ENCODE data around the gene ME1.
"Not testable (repeated sequence)": the region's sequence is repeated elsewhere in the genome, so short reads cannot be mapped to it uniquely, and the experiment has no call there.

Gene ME1

GRCh38 chr6:83192456-83192855 is 238.4 kb downstream of the ME1 start:
- Histone ChIP-seq H3K36me3 (ENCODE audit: control insufficient read depth in 2 of 2, insufficient read depth in 1 of 2, low read length in 2 of 2) (peaks cover 16 to 65% of the 10 kb centered on the region in 2 experiments), H3K9me3 (ENCODE audit: control insufficient read depth, insufficient read depth, low read depth, low read length) (no peaks in the 10 kb centered on the region), H3K27ac (ENCODE audit: extremely low read depth, low read depth, low read length) (peak overlapping the region; percentile 76; the same call in 1 of the 2 replicates), H3K4me1 (ENCODE audit: control insufficient read depth, insufficient read depth, low read length) (peaks cover 2% of the 10 kb centered on the region; the same call in 1 of the 2 replicates), H3K4me3 (ENCODE audit: low read depth, low read length) (peak overlapping the region; percentile 94)
- CTCF ChIA-PET: interaction anchor here (0.6 to 1.1 kb wide), 2 partner anchors 22 to 28 kb away, joined by 3 read pairs; no protein-coding TSS in a partner anchor
- POLR2A ChIA-PET: interaction anchor here (1.6 kb wide), 1 partner anchor 127 kb away, joined by 4 read pairs; the partner anchor contains the start of gene UBE3D
- TF ChIP-seq ZNF501 (tag by site-specific recombination; IDR thresholded peaks at IDR 0.05) (no peak), ZNF335 (tag by site-specific recombination; conservative IDR thresholded peaks at IDR 0.05) (0 out of 2 replicates have a peak, but pooled peaks have one; percentile 76)

- CTCF ChIA-PET: interaction anchor here (0.6 to 4.6 kb wide), 3 partner anchors 23 to 126 kb away, joined by 3 to 27 read pairs (median 3); partner anchors contain the start of genes DOP1A and UBE3D
- H3K27ac ChIP-seq (ENCODE audit: extremely low read depth, low read depth, low read length); H3K4me1 ChIP-seq (ENCODE audit: control insufficient read depth, insufficient read depth, low read length); H3K9me3 ChIP-seq (ENCODE audit: control insufficient read depth, insufficient read depth, low read depth, low read length): not testable (repeated sequence)
- TF ChIP-seq ZNF362 (tag by site-specific recombination; IDR thresholded peaks at IDR 0.05): peak; percentile 3; the same call in 1 of the 2 replicates
- H3K36me3 ChIP-seq (ENCODE audit: control insufficient read depth in 2 of 2, insufficient read depth in 1 of 2, low read length in 2 of 2): peaks cover 16 to 65% of the 10 kb centered on the region in 2 experiments
- POLR2A ChIA-PET: interaction anchor here (1.6 kb wide), 1 partner anchor 126 kb away, joined by 4 read pairs; the partner anchor contains the start of gene UBE3D
- H3K4me3 ChIP-seq (ENCODE audit: low read depth, low read length): peak overlapping the region; percentile 94
These were observed 238.9 kb downstream of the ME1 start for GRCh38 chr6:83191974-83192373.

- ChIA-PET POLR2A (interaction anchor here (0.6 to 1.2 kb wide), 2 partner anchors 11 to 38 kb away, joined by 3 to 7 read pairs; no protein-coding TSS in a partner anchor), CTCF (interaction anchor here (1.1 to 4.6 kb wide), 3 partner anchors 24 to 124 kb away, joined by 3 to 27 read pairs (median 5); partner anchors contain the start of genes DOP1A and UBE3D)
- TF ChIP-seq ZNF324 (tag by site-specific recombination; IDR thresholded peaks at IDR 0.05): no peak
- no peak for TF ChIP-seq ZNF785 (tag by site-specific recombination; IDR thresholded peaks at IDR 0.05)
- TF ChIP-seq ZNF391 (tag by site-specific recombination; IDR thresholded peaks at IDR 0.05; ENCODE audit: borderline replicate concordance, low read depth): no peak
- no peak for TF ChIP-seq YY1 (tag by site-specific recombination; IDR thresholded peaks at IDR 0.05)
- TF ChIP-seq ZNF843 (tag by site-specific recombination; IDR thresholded peaks at IDR 0.05): no peak
- TF ChIP-seq TRIM28 (IDR thresholded peaks at IDR 0.05; ENCODE audit: borderline replicate concordance, low read length): no peak
- no peak for TF ChIP-seq ZBTB7A (tag by site-specific recombination; IDR thresholded peaks at IDR 0.05; ENCODE audit: low read depth)
- no peak for TF ChIP-seq ZNF280D (tag by site-specific recombination; IDR thresholded peaks at IDR 0.05)
- TF ChIP-seq ZNF660 (tag by site-specific recombination; IDR thresholded peaks at IDR 0.05): no peak
- no peak for TF ChIP-seq ZNF175 (tag by site-specific recombination; IDR thresholded peaks at IDR 0.05)
- no peak for TF ChIP-seq SCRT2 (tag by site-specific recombination; IDR thresholded peaks at IDR 0.05)
- TF ChIP-seq ZFP69B (tag by site-specific recombination; IDR thresholded peaks at IDR 0.05): no peak
- TF ChIP-seq ZNF341 (tag by site-specific recombination; IDR thresholded peaks at IDR 0.05; ENCODE audit: low read depth): no peak
- no peak for TF ChIP-seq ZNF623 (tag by site-specific recombination; IDR thresholded peaks at IDR 0.05)
- no peak for TF ChIP-seq ZNF362 (tag by site-specific recombination; IDR thresholded peaks at IDR 0.05)
- no peak for TF ChIP-seq ZNF610 (tag by site-specific recombination; IDR thresholded peaks at IDR 0.05; ENCODE audit: borderline replicate concordance)
- no peak for TF ChIP-seq ZBTB6 (tag by site-specific recombination; IDR thresholded peaks at IDR 0.05)
- TF ChIP-seq ZNF239 (tag by site-specific recombination; IDR thresholded peaks at IDR 0.05): no peak
- peaks cover 5 to 65% of the 10 kb centered on the region in 2 experiments for H3K36me3 ChIP-seq (ENCODE audit: control insufficient read depth in 2 of 2, insufficient read depth in 1 of 2, low read length in 2 of 2)
- H3K4me3 ChIP-seq (ENCODE audit: low read depth, low read length): no peak overlapping the region
- H3K9me3 ChIP-seq (ENCODE audit: control insufficient read depth, insufficient read depth, low read depth, low read length): no peaks in the 10 kb centered on the region
- H3K27ac ChIP-seq (ENCODE audit: extremely low read depth, low read depth, low read length): no peak overlapping the region
- H3K4me1 ChIP-seq (ENCODE audit: control insufficient read depth, insufficient read depth, low read length): peaks cover 2% of the 10 kb centered on the region; the same call in 1 of the 2 replicates
These were observed 240.2 kb downstream of the ME1 start for GRCh38 chr6:83190626-83191025.
